WI38 (cell line): ENCODE results near the gene PHACTR3.

Experiments
- H3K4me3 ChIP-seq: 2 replicates; pipeline ENCODE4 v1.5.1; 2011; ENCODE audit warnings: low read depth, mild to moderate bottlenecking, control low read depth, low read length
- CTCF ChIP-seq: IDR thresholded peaks from 2 replicates; pipeline ENCODE4 v1.5.1; 2012; ENCODE audit warnings: low read depth, mild to moderate bottlenecking, control low read depth, low read length

PHACTR3 gene

GRCh38 chr20:59735486-59735885 is 131.1 kb downstream of the PHACTR3 start:
- TF ChIP-seq CTCF = no peak
- no peak overlapping the region for H3K4me3 ChIP-seq

- no peak for TF ChIP-seq CTCF
- no peak overlapping the region for H3K4me3 ChIP-seq
Measured at GRCh38 chr20:59735917-59736316, 131.6 kb downstream of the PHACTR3 start.

GRCh38 chr20:59736366-59736765 is 132.0 kb downstream of the PHACTR3 start:
- TF ChIP-seq CTCF = no peak

GRCh38 chr20:59737073-59737666 is 132.8 kb downstream of the PHACTR3 start:
- H3K4me3 ChIP-seq = no peak overlapping the region
- no peak for TF ChIP-seq CTCF

More at GRCh38 chr20:59736366-59736765, 132.0 kb downstream of the PHACTR3 start:
- H3K4me3 ChIP-seq = no peak overlapping the region

GRCh38 chr20:59737816-59738215 is 133.5 kb downstream of the PHACTR3 start:
- no peak for TF ChIP-seq CTCF

GRCh38 chr20:59738851-59739250 is 134.5 kb downstream of the PHACTR3 start:
- no peak for TF ChIP-seq CTCF
- no peak overlapping the region for H3K4me3 ChIP-seq

More at GRCh38 chr20:59737816-59738215, 133.5 kb downstream of the PHACTR3 start:
- no peak overlapping the region for H3K4me3 ChIP-seq

GRCh38 chr20:59740621-59741020 is 136.3 kb downstream of the PHACTR3 start:
- no peak overlapping the region for H3K4me3 ChIP-seq
- TF ChIP-seq CTCF = no peak
